SU-DHL-6 (cell line): ENCODE data around the gene C3orf22.

Experiments used
- H2AFZ ChIP-seq: fragments of 200-600 bp; sonication (generic); 2 replicates; pipeline ENCODE4 v1.6.1; 2014; ENCODE audit warnings: low read depth, mild to moderate bottlenecking, moderate library complexity, mixed read lengths, antibody characterized with exemption, low read length; ENCODE audit not compliant: severe bottlenecking
- H3F3A ChIP-seq: fragments of 200-600 bp; shearing (Covaris generic); 2 replicates; pipeline ENCODE4 v1.6.0; 2016; ENCODE audit warnings: antibody characterized with exemption, mild to moderate bottlenecking; ENCODE audit not compliant: insufficient read depth
- H3K27ac ChIP-seq: fragments of 200-600 bp; sonication (generic); 2 replicates; pipeline ENCODE4 v1.5.1; 2016; ENCODE audit warnings: low read depth, mild to moderate bottlenecking, low read length, moderate library complexity, mixed read lengths
- H3K27me3 ChIP-seq: fragments of 200-600 bp; sonication (generic), shearing (Covaris generic); 2 replicates; pipeline ENCODE4 v1.6.0; 2014; ENCODE audit warnings: mild to moderate bottlenecking, low read length
- H3K36me3 ChIP-seq: fragments of 200-600 bp; sonication (generic); 2 replicates; pipeline ENCODE4 v1.6.1; 2014; ENCODE audit warnings: mild to moderate bottlenecking, low read length, mixed read lengths
- H3K4me2 ChIP-seq: fragments of 300-600, 200-600 bp; shearing (Covaris generic), sonication (generic); 2 replicates; pipeline ENCODE4 v1.6.0; 2014; ENCODE audit warnings: low read length, low read depth, mild to moderate bottlenecking; ENCODE audit not compliant: poor library complexity, severe bottlenecking
- H3K4me3 ChIP-seq: fragments of 200-600 bp; sonication (generic); 2 replicates; pipeline ENCODE4 v1.5.1; 2014; ENCODE audit warnings: antibody characterized with exemption, low read length, mild to moderate bottlenecking, mixed read lengths; ENCODE audit not compliant: insufficient read depth, poor library complexity, severe bottlenecking
- H3K79me2 ChIP-seq: fragments of 200-600 bp; sonication (generic); 2 replicates; pipeline ENCODE4 v1.6.1; 2014; ENCODE audit warnings: mild to moderate bottlenecking, low read length, moderate library complexity; ENCODE audit not compliant: insufficient read depth
- H3K9ac ChIP-seq: fragments of 200-600 bp; sonication (generic); 2 replicates; pipeline ENCODE4 v1.7.0; 2014; ENCODE audit warnings: mild to moderate bottlenecking, low read length
- H3K9me2 ChIP-seq: fragments of 200-600 bp; sonication (generic); replicated peaks from 2 replicates; pipeline ENCODE4 v1.6.1; 2014; ENCODE audit warnings: low read length; ENCODE audit not compliant: insufficient read depth
- H3K9me3 ChIP-seq: fragments of 200-600 bp; sonication (generic); 2 replicates; pipeline ENCODE4 v1.6.1; 2014; ENCODE audit warnings: low read length, mixed read lengths; ENCODE audit not compliant: insufficient read depth
- H4K20me1 ChIP-seq: fragments of 200-600 bp; sonication (generic); 2 replicates; pipeline ENCODE4 v1.6.1; 2014; ENCODE audit warnings: low read depth, mild to moderate bottlenecking, antibody characterized with exemption, low read length, moderate library complexity, mixed read lengths
- EZH2phosphoT487 ChIP-seq: fragments of 200-600 bp; sonication (generic), shearing (Covaris generic); conservative IDR thresholded peaks from 2 replicates; pipeline ENCODE4 v1.6.1; 2018; ENCODE audit warnings: mild to moderate bottlenecking, antibody characterized with exemption, low read length, moderate library complexity, mixed read lengths
- TF ChIP-seq, protein P1 (sequence below): fragments of 200-600 bp; sonication (generic); IDR thresholded peaks from one replicate; pipeline ENCODE4 v1.5.1; 2017; ENCODE audit warnings: antibody characterized with exemption, mild to moderate bottlenecking, low read length, moderate library complexity; ENCODE audit not compliant: insufficient read depth, poor library complexity, severe bottlenecking

C3orf22 gene

DNA sequence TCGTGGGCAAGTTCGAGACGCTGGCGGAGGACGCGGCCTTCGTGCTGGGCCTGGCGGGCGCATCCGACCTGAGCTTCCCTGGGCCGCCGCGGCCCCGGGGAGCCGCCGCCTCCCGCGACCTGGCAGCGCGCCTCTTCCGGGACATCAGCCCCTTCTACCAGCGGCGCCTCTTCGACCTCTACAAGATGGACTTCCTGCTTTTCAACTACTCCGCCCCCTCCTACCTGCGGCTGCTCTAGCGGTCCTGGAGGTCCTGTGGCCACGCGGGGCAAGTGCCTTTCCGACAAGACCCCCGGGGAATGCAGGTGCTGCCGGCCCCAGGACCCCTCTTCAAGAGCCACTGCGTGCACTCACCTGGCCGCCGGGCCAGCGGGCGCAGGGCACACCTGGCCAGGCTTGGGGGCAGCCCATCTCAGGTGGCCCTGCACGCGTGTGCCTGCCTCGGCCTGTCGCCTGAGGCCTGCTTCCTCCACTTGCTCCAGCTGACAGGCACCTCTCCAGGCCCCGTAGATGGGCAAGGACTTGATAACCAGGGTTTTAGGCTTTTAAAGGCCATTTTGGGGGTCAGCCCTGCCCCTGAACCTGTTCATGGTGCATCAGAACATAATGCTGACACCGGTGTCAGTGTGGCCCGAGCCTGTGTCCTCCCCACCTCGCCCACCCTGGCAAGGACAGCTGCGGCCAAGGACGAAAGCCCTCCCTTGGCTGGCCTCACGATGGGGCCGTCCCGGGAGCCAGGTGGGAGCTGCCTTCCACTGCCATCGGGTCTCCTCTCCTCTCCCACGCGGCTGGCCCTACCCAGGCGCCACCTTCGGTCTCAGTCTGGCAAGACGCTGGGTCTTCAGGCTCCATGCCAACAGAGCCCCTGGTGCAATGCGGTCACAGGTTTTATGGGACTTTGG, 16.1 kb downstream of the C3orf22 start:
- Histone ChIP-seq H3K27me3 (no peaks in the 10 kb centered on the region), H4K20me1 (no peaks in the 10 kb centered on the region), H3K27ac (no peak overlapping the region), H2AFZ (no peak overlapping the region), H3K4me2 (no peak overlapping the region), H3K4me3 (no peak overlapping the region), H3K9ac (no peak overlapping the region), H3K9me3 (no peaks in the 10 kb centered on the region), H3K79me2 (no peaks in the 10 kb centered on the region), H3F3A (no peaks in the 10 kb centered on the region), H3K36me3 (no peaks in the 10 kb centered on the region), H3K9me2 (no peaks in the 10 kb centered on the region)
- TF ChIP-seq EZH2phosphoT487, result no peak
- TF ChIP-seq, protein P1, sequence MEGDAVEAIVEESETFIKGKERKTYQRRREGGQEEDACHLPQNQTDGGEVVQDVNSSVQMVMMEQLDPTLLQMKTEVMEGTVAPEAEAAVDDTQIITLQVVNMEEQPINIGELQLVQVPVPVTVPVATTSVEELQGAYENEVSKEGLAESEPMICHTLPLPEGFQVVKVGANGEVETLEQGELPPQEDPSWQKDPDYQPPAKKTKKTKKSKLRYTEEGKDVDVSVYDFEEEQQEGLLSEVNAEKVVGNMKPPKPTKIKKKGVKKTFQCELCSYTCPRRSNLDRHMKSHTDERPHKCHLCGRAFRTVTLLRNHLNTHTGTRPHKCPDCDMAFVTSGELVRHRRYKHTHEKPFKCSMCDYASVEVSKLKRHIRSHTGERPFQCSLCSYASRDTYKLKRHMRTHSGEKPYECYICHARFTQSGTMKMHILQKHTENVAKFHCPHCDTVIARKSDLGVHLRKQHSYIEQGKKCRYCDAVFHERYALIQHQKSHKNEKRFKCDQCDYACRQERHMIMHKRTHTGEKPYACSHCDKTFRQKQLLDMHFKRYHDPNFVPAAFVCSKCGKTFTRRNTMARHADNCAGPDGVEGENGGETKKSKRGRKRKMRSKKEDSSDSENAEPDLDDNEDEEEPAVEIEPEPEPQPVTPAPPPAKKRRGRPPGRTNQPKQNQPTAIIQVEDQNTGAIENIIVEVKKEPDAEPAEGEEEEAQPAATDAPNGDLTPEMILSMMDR, result no peak

DNA sequence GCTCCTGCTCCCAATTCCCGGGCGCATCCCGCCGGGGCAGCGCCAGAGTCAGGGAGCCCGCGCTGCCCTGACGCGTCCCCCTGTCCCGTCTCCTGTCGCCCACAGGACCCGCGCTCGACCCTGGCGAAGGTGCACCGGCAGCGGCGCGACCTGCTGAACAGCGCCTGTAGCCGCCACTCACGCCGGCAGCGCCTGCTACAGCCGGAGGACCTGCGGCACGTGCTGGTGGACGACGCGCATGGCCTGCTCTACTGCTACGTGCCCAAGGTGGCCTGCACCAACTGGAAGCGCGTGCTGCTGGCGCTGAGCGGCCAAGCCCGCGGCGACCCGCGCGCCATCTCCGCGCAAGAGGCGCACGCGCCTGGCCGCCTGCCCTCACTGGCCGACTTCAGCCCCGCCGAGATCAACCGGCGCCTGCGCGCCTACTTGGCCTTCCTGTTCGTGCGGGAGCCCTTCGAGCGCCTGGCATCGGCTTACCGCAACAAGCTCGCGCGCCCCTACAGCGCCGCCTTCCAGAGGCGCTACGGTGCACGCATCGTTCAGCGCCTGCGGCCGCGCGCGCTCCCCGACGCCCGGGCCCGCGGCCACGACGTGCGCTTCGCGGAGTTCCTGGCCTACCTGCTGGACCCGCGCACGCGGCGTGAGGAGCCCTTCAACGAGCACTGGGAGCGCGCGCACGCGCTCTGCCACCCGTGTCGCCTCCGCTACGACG, 16.9 kb downstream of the C3orf22 start:
- no peaks in the 10 kb centered on the region for H3K36me3 ChIP-seq
- H3K4me2 ChIP-seq, result no peak overlapping the region
- TF ChIP-seq, protein P1, result no peak
- no peak for TF ChIP-seq EZH2phosphoT487

DNA sequence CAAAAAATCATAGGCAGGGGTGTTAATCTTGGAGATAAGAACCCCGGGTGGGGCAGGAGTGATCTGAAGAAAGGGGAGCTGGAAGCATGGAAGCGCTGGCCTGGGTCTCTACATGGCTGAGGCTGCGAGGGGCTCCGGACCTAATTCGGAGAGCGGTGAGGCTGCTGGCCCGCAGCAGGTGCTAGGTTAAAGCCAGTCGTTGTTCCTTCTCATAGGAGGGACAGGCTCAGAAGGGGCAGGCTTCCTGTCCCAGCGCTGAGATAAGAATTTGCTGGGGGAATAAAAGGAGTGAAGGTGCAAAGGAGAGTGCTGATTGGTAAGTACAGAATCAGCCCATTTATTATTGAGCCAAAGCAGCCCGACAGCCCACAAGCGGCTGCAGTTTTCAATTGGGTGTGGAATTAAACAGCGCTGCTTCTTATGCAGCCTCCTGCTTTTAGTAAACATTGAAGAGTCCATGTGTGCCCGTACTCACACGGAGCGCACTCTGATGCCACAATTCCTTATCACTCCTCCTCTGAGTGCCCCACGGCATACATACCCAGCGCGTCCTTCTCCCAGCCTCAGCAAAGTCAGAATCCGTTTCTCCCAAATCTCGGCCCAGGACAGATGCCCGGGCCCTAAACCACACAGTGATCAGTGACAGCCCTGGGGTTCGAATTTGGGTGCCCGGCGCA, 17.6 kb downstream of the C3orf22 start:
- H3K27ac ChIP-seq, result no peak overlapping the region
- H3K36me3 ChIP-seq, result no peaks in the 10 kb centered on the region
- no peaks in the 10 kb centered on the region for H3K9me2 ChIP-seq
- no peak for TF ChIP-seq EZH2phosphoT487
- TF ChIP-seq, protein P1, result no peak
- no peaks in the 10 kb centered on the region for H3F3A ChIP-seq
- H2AFZ ChIP-seq, result no peak overlapping the region
- no peaks in the 10 kb centered on the region for H3K27me3 ChIP-seq
- H3K9me3 ChIP-seq, result no peaks in the 10 kb centered on the region
- H4K20me1 ChIP-seq, result no peaks in the 10 kb centered on the region
- no peak overlapping the region for H3K9ac ChIP-seq
- no peak overlapping the region for H3K4me2 ChIP-seq
- no peak overlapping the region for H3K4me3 ChIP-seq
- no peaks in the 10 kb centered on the region for H3K79me2 ChIP-seq

More for the DNA sequence above, 16.9 kb downstream of the C3orf22 start:
- no peaks in the 10 kb centered on the region for H3K79me2 ChIP-seq
- H3K9me2 ChIP-seq, result no peaks in the 10 kb centered on the region
- H3K27ac ChIP-seq, result no peak overlapping the region
- no peaks in the 10 kb centered on the region for H3K9me3 ChIP-seq
- H3F3A ChIP-seq, result no peaks in the 10 kb centered on the region
- H3K4me3 ChIP-seq, result no peak overlapping the region
- no peaks in the 10 kb centered on the region for H4K20me1 ChIP-seq
- H3K9ac ChIP-seq, result no peak overlapping the region
- no peak overlapping the region for H2AFZ ChIP-seq
- H3K27me3 ChIP-seq, result no peaks in the 10 kb centered on the region
